ENCODE data around the gene TXNRD1.

The TXNRD1 gene

GRCh38 chr12:104190641-104191176, 24.9 kb upstream of the TXNRD1 start:
- in situ Hi-C loops (cut with MboI; ENCODE audit: low sequenced_read_pairs): no loop called here

GRCh38 chr12:104197264-104197663, 18.3 kb upstream of the TXNRD1 start:
- in situ Hi-C loops (cut with MboI; ENCODE audit: low sequenced_read_pairs): no loop called here

- in situ Hi-C loops (cut with MboI; ENCODE audit: low sequenced_read_pairs): loop anchor here (10.0 to 25.0 kb wide), 2 partner anchors 155 to 862 kb away; no protein-coding TSS in a partner anchor
Measured at GRCh38 chr12:104199964-104200363, 15.6 kb upstream of the TXNRD1 start.

- in situ Hi-C loops (cut with MboI; ENCODE audit: low sequenced_read_pairs): loop anchor here (10.0 to 25.0 kb wide), 2 partner anchors 153 to 861 kb away; no protein-coding TSS in a partner anchor
Measured at GRCh38 chr12:104201238-104202001, 14.2 kb upstream of the TXNRD1 start.

- in situ Hi-C loops (cut with MboI; ENCODE audit: low sequenced_read_pairs): loop anchor here (10.0 to 25.0 kb wide), 2 partner anchors 150 to 857 kb away; no protein-coding TSS in a partner anchor
Measured at GRCh38 chr12:104204690-104205480, 10.7 kb upstream of the TXNRD1 start.

- in situ Hi-C loops (cut with MboI; ENCODE audit: low sequenced_read_pairs): loop anchor here (10.0 to 25.0 kb wide), 2 partner anchors 147 to 855 kb away; no protein-coding TSS in a partner anchor
Measured at GRCh38 chr12:104207416-104208205, 8.0 kb upstream of the TXNRD1 start.

- in situ Hi-C loops (cut with MboI; ENCODE audit: low sequenced_read_pairs): loop anchor here (25.0 kb wide), 1 partner anchor 850 kb away; no protein-coding TSS in a partner anchor
Measured at GRCh38 chr12:104212516-104212915, 3.1 kb upstream of the TXNRD1 start.

GRCh38 chr12:104213952-104214351, 1.6 kb upstream of the TXNRD1 start:
- in situ Hi-C loops (cut with MboI; ENCODE audit: low sequenced_read_pairs): loop anchor here (25.0 kb wide), 1 partner anchor 848 kb away; no protein-coding TSS in a partner anchor

- in situ Hi-C loops (cut with MboI; ENCODE audit: low sequenced_read_pairs): loop anchor here (25.0 kb wide), 1 partner anchor 846 kb away; no protein-coding TSS in a partner anchor
Measured at GRCh38 chr12:104216521-104216924, 944 bp downstream of the TXNRD1 start.

GRCh38 chr12:104218506-104218905, 2.9 kb downstream of the TXNRD1 start:
- in situ Hi-C loops (cut with MboI; ENCODE audit: low sequenced_read_pairs): loop anchor here (25.0 kb wide), 1 partner anchor 844 kb away; no protein-coding TSS in a partner anchor

- in situ Hi-C loops (cut with MboI; ENCODE audit: low sequenced_read_pairs): loop anchor here (25.0 kb wide), 1 partner anchor 843 kb away; no protein-coding TSS in a partner anchor
Measured at GRCh38 chr12:104218935-104219334, 3.4 kb downstream of the TXNRD1 start.

GRCh38 chr12:104219361-104219892, 3.8 kb downstream of the TXNRD1 start:
- in situ Hi-C loops (cut with MboI; ENCODE audit: low sequenced_read_pairs): loop anchor here (25.0 kb wide), 1 partner anchor 843 kb away; no protein-coding TSS in a partner anchor

GRCh38 chr12:104219908-104220404, 4.4 kb downstream of the TXNRD1 start:
- in situ Hi-C loops (cut with MboI; ENCODE audit: low sequenced_read_pairs): loop anchor here (25.0 kb wide), 1 partner anchor 842 kb away; no protein-coding TSS in a partner anchor

GRCh38 chr12:104220931-104221330, 5.4 kb downstream of the TXNRD1 start:
- in situ Hi-C loops (cut with MboI; ENCODE audit: low sequenced_read_pairs): loop anchor here (25.0 kb wide), 1 partner anchor 841 kb away; no protein-coding TSS in a partner anchor

GRCh38 chr12:104222976-104223375, 7.4 kb downstream of the TXNRD1 start:
- in situ Hi-C loops (cut with MboI; ENCODE audit: low sequenced_read_pairs): loop anchor here (25.0 kb wide), 1 partner anchor 839 kb away; no protein-coding TSS in a partner anchor

- in situ Hi-C loops (cut with MboI; ENCODE audit: low sequenced_read_pairs): loop anchor here (25.0 kb wide), 1 partner anchor 839 kb away; no protein-coding TSS in a partner anchor
Measured at GRCh38 chr12:104223712-104224111, 8.1 kb downstream of the TXNRD1 start.

- in situ Hi-C loops (cut with MboI; ENCODE audit: low sequenced_read_pairs): no loop called here
Measured at GRCh38 chr12:104226672-104227071, 11.1 kb downstream of the TXNRD1 start.

GRCh38 chr12:104230304-104231095, 14.9 kb downstream of the TXNRD1 start:
- in situ Hi-C loops (cut with MboI; ENCODE audit: low sequenced_read_pairs): no loop called here
